SHP77 treated with DMSO at 0.1 percent for 48 hours (cell line): Measurements from ENCODE around the gene CHST6.
A peak's percentile ranks its signal among the peaks of the same experiment; 100 is the strongest.
"Not testable (repeated sequence)": the region's sequence is repeated elsewhere in the genome, so short reads cannot be mapped to it uniquely, and the experiment has no call there.

Source experiments
- DNase-seq: peaks from one replicate; lab custom pipeline; 2025; lab: John Stamatoyannopoulos, UW

Gene CHST6

DNA sequence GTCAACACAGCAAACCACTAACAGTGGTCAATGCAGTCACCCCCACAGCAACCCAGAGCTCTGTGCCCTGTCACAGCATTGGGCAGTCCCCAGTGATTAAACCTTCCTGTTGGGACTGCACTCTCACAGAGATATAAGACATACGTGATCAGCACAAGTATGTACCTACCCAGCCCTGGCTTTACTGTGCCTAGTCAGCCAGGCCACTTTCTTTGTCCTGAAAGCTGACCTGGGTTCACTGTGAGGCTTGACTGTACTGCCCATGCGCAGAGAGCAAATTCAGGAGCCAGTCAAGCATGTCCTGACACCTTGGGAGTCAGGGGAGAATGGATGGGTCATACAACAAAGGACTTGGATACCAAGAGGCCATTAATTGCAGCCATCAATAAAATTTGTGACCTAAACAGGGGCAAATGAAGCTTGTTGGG, 19.8 kb downstream of the CHST6 start:
- DNase-seq, result no peak

DNA sequence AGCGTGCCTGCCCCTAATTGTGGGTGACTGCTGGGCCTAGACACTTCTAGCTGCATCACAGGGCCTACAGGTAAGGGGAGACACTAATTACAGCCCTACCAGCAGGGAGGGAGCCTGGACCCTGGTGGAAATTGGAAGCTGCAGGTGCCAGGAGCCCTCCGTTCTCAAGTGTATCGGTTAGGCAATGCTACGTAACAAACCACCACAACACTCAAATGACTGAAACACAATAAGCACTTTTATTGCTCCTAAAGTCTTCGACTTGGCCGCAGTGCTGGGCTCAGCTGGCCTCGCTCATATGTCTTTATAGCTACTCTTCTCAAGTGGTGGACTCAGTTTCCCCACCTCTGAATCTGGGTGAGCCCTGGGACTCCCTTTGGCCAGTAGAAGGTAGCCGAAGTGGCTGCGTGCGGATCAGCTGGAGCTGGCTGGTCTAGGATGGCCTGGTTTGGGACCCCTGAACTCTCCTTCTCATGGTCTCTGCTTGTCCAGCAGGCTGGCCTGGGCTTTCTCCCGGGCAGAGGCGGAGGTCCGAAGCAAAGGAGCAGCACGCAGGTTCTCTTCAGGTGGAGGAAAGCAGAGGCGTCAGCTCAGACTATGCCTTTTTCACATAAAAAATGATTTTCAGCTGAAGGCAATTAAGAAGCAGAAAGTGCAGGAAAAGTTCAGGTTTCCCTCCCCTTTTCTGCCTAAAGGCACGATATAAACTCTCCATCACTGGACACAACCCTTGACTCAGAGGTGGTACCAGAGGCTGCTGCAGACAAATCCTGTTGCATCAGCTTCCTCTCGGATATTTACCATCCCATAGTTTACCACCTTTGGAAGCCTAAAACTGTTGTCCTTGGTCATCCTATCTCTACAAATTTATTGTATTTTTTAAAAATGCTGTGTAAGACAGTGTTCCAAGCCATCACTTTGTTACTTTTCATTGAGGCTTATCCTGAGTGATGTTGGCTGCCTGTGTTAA, 22.0 kb downstream of the CHST6 start:
- DNase-seq, result no peak

DNA sequence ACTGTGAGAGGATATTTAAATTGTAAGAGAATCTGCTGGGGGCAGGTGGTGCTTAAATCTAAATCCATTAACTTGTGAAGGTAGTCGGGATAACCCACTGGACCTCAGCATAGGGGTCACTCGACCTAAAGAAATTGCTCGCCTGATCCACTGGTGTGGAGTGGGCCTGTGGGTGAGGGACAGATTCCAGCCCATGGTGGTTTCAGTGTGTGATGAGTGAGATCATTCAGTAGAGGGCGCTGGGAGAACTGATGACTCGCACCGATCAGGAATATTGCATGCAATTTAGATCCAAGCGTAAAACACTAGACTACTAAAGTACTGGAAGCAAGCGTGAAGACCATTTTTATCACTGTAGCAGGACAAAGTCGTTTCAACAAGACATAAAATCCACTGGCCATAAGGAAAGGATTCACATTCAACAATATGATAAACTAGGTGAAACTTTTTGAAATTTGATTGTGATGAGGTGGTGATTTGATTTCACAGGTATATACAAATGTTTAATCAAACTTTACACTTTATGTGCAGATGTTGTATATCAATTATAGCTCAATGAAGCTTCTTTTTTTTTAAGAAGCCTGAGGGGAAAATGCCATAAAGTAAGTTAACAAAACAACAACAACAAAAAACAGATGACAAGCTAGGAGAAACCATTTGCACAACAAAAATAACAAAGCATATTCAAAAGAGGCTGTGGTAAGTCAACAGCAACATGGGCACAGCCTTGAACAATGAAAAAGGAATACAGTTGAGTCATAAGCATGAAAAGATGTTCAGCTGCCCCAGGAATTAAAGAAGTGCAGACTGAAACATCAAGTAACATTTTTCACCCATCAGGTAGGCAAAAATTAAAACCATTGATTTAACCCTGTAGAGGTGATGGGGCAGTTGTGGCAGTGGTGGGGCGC, 23.3 kb downstream of the CHST6 start:
- peak; percentile 42 for DNase-seq

DNA sequence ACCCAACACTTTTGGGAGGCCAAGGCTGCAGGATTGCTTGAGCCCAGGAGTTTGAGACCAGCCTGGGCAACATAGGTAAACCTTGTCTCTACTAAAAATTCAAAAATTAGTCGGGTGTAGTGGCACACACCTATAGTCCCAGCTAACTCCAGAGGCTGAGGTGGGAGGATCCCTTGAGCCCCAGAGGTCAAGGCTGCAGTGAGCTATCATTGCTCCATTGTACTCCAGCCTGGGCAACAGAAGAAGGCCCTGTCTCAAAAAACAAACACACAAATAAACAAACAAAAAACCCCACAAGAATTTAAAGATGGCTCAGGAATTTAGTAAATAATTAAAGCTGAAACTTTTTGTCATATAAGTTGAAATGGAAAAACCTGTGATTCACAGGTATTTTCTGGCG, 28.5 kb downstream of the CHST6 start:
- no peak for DNase-seq

DNA sequence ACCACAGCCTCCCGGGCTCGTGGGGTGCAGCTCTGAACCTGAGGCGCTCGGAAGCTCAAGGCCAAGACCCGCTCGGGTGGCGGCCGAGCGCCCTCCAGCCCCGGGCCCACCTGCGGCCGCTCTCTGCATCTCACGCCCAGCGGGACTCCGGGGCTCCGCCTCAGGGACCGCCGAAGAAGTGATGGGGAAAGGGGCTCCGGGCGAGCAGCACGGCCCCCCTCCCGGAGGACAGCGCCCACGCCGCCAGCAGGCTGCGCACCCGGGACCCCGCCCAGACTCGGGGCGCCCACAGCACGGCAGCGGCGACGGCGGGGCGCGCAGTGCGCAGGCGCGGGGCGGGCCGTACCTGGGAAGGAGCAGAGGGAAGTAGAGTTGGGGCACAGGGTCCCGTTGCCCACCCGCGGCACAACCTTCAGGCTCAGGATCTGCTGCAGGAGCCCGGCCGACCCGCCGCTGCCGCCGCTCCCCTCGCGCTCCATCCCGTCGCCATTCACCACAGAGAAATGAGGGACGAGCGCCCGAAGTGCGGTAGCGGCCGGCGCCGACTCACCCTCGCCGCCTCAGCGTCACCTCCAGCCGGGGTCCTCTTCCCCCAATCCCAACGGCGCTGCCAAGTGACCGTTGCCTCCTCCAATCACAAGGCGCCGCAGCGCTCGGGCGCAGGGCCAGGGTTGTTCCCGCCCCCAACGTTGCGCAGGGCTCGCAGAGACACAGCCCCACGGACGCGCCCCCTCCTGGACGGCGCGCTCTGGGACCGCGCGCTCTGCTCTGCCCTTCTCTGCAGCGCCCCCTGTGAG, 30.9 kb downstream of the CHST6 start, which contains the start of gene TMEM170A:
TSS of gene TMEM170A (minus strand) at position 568 of the 797 bp plus-strand sequence. CDS start at position 479, 89 bp downstream.
- DNase-seq, result peak; percentile 95

DNA sequence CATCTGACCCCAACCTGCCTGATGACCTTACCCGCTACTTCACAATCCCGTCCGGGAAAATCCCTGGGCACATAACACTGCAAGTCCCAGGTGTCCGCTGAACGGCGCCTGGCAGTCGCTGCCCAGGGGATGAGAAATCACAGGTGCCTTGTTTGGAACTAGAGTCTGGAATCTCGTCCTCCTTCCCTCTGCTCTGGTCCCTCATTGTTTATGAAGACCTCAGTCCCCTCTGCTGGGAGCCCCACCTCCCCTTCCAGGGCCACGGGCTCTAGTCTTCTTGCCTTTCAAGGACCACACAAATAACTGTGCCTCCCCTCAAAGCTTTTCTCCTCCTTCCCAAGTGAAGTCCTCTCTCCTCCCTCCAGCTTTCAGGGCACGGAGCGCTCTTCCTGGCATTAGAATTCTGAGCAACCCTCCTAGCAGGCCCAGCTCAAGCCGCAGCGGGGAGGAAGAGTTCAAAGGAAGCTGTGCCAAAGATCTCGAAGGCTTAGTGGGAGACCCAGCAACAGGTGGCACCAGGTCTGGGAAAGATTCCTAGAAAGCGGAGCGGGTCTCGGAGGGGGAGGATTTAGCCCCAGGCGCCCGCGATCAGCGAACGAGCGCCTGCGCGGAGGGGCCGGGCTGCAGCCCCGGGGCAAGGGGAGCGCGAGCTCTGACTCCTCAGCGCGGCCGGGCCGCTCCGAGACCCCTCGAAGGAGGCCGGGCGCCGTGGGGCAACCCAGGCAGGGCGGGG, 31.7 kb downstream of the CHST6 start:
- peak; percentile 14 for DNase-seq

DNA sequence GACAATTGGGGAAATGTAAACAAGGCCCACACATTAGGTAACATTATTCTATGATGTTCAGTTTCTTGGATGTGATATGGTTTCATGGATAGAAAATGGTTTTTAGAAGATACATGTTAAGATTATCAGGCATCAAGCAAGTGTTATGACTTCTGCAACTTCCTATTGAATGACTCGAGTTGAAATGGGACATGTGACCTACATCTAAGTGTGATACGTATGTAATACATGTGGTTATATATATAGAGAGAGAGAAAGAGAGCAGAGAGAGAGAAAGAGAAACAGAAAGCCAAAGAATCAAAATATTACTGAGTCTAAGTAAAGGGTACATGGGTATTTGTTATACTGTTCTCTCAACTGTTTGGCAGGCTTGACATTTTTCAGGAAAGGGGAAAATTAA, 32.4 kb downstream of the CHST6 start:
- no peak for DNase-seq

DNA sequence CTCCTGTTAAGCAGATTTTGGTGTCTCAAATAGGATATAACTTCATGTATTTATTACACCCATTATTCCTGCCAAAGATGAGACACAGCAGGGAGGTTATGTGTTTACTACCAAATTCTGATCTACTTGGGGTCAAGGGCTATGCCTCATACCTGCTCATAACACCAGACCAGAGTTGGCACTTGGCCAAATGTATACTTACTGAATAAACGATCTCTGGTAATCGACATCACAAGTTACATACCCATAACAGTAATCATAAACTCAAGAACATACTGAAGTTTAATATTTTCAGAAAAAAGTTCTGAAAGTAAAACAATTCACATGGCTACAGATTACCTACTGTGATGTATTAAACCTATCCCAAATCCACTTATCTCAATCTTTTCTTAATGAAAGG, 33.7 kb downstream of the CHST6 start:
- no peak for DNase-seq

DNA sequence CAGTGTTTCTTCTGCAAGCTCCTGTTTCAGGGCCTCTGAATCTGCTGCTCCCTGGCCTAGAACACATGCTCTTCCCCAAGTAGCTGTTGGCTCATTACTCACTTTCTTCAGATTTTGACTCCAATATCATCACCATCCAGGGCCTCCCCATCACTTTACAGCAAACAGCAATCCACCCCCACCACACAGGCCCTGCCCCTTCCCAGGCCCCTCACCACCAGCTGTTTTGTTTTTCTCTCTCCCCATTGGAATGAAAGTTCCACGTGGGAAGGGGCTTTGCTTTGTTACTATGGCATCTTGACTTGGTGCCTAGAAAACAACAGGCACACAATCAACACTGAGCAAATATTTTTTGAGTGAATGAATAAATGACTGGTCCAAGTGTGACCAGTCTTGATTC, 34.8 kb downstream of the CHST6 start:
- no peak for DNase-seq

DNA sequence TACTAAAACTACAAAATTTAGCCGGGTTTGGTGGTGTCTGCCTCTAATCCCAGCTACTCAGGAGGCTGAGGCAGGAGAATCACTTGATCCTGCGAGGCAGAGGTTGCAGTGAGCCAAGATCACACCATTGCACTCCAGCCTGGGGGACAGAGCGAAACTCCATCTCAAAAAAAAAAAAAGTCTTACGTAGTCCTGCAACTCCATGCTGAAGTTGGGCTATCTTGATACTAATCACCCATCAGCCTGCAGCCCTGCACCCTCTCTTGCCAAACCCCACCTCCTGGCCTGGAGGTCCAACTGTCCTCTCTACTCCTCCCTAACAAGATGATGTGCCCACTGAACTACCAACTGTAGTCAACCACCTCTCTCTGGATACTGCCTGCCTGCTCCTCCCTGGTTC, 35.5 kb downstream of the CHST6 start:
- no peak for DNase-seq

DNA sequence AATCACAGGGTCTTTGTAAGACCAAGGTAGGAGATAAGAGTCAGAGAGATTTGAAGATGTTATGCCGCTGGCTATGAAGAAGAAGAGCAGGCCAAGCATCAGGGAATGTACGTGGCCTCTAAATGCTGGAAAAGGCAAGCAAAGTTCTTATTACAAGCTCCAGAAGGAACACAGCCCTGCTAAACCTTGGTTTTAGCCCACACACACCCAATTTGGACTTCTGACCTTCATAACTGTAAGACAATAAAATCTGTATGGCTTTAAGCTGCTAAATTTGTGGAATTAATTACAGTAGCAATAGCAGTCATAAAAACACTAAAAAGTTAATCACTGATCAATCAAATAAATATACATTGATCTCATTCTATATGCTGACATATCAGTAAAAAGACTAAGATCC, 36.8 kb downstream of the CHST6 start:
- DNase-seq, result no peak

DNA sequence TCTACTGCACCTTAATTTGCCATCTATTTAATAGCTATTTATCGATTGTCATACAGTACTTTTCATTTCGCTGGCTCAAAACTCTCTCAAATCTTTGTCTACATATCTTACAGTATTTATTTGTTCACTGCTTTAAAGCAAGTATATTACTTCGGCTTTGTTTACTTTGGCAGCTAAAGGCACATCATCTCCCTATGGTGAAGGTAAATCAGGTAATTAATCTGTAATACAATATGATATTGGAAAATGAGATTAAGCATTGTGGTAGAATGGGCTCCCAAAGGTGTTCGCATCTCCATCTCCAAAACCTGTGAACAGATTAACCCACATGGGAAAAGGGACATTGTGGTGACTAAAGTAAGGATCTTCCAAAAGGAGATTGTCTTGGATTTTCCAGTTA, 37.2 kb downstream of the CHST6 start:
- DNase-seq, result no peak

DNA sequence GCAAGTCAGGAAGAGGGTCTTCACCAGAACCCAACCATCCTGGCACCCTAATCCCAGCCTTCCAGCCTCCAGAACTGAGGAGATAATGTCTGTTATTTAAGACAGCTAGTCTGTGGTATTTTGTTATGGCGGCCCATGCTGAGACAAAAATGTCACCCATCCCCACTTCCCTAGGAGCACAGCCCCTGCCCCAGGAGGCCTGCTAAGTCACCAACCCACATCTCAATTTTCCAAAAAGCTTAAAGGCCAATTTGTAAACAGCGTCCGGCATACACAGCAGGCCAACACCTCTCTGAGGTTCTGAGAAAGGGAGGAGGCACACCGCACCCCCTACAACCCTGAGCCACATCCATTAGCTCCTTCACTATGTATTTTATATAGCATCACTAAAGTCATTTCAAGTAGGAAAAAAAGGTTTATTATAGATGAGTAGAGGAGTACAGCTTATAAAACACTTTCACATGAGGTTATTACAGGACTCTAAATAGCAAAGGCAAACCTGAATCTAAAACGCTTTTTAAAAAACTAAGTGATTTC, 37.7 kb downstream of the CHST6 start:
- no peak for DNase-seq

DNA sequence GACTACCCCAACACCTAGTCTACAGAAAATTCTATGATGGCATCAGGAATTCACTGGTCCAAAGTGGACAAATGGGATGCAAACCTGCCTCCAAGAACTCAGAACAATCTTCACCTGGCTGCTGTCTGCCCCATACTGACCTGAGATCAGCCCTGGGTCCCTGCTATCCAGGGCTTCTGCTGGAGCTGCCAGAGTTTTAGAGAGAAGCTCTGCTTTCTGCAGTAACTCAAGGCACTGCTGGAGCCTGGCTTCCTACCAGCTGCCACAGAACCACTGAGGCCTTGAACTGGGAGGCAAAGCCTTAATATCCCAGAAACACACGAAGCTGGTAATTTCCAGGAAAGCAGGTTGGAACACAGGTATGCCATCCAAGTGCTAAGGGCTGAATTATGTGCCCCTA, 38.3 kb downstream of the CHST6 start:
- DNase-seq, result no peak

DNA sequence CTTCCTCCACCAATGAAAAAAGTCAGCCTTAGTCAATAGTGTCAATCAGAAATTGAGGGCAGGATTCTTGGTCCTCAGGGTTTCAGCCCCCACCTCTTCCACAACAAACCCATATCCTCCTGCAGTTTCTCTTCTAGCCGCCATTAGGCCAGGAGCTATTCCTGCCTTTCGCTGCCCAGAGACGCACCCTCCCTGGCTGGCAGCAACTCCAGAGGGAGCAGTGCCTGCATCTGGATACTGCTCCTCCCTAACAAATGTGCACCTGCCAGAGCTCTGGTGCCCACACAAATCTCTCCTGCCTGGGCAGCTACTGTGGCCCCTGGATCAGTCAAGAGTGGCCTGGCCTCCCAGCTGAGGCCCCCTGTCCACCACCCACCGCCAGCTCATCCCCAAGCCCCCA, 38.8 kb downstream of the CHST6 start:
- not testable (repeated sequence) for DNase-seq

DNA sequence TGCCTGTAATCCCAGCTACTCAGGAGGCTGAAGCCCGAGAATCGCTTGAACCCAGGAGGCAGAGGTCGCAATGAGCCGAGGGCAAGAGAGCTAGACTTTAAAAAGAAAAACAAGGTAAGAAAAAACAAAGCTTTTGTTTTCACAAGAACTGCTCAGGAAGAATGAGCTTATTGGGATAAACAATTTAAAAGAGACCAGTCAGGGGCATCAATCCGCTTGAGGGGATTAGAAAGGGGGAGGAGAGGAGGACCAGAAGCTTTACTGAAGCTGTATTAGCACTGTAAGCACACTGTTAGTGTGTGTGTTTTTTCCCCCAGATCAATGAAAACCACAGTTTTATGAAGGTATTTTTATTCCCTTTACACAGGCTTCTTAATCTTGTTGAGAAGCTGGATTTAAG, 39.6 kb downstream of the CHST6 start:
- DNase-seq, result no peak

DNA sequence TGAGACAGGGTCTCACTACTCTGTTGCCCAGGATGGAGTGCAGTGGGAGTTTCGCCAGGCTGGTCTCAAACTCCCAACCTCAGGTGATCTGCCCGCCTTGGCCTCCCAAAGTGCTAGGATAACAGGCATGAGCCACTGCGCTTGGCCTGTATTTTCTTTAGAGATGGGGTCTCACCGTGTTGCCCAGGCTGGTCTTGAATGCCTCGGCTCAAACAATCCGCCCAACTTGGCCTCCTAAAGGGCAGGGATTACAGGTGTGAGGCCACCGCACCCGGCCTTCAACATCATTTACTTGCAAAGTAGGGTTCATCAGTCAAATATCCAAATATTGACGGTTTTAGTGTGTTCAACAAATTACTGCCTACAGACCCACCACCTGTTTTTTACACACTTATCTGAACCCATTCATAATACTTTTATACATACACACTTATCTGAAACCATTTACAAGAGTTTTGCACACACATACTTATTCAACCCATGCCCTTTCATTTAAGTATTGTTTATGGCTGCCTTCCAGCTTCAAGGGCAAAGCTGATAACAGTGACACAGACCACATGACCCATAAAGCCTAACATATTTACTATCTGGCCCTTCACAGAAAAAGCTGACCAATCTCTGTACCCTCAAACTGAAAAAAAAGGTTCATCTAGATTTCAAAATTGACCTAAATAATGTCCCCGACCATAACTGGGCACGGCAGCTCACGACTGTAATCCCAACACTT, 42.6 kb downstream of the CHST6 start:
- no peak for DNase-seq

DNA sequence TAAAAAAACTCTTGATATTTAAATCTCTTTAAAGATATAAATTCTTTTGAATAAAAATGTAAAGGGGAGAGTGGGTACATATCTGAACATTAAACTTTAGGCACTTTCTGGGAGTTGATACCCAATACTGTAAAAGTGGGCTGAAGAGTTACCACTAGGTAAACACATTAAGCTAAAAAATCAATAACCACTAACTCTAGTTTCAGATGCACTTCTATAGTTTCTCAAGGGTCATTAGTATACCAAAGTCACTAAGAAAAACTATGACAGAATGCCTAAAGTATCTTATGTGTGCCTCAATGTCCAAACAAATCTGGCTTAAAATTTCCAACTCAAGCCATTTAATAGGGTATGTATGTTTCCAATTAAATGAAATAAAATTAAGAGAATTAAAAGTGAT, 48.8 kb downstream of the CHST6 start:
- DNase-seq, result no peak

DNA sequence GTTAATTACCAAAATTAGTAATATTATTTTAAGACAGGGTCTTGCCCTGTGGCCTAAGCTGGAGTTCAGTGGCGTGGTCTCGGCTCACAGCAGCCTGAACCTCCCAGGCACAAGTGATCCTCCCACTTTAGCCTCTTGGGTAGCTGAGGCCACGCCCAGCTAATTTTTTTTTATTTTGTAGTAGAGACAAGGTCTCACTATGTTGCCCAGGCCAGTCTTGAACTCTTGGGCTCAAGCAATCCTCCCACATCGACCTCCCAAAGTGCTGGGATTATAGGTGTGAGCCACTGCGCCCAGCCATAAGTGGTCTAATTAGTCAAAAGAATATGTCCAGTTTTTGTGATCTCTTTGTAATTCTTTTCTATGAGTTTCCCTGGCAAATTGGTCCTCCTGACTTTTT, 49.9 kb downstream of the CHST6 start:
- DNase-seq, result no peak

DNA sequence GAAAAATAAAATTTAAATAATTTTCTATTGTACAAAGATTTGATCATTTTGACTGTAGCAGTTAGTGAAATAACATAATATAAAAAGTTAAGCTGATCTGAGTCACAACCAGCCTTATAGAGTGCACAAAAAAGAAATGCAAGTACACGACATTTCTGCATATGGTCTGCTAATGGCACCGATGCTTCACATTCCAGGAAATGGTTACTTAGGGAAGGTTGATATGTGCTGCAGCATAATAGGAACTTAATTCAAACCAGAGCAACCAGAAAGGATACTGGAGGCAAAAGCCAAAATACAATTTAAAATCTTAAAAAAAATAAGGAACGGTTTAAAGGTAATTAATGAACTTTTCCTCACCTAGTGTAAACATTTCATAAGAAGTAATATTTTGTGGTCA, 51.9 kb downstream of the CHST6 start:
- DNase-seq, result no peak
